Smooth muscle cell (in vitro differentiated cells): ENCODE measurements around the gene DDX27. TPM values are rescaled to one million over a fixed set of nuclear protein-coding genes. Genes with fewer than 3 reads are reported as not detected.

Experiments
- polyA plus RNA-seq: library from polyadenylated mRNA; unstranded; fragments of >200 nt; fragmentation: Nextera tagmentation; extraction: Ambion mirVana; gene quantifications from 2 replicates; pipeline ENCODE4 v1.2.1, GENCODE V29; 2016
- small RNA-seq: library from RNA; depleted of rRNA; stranded (forward); fragments of <200 nt; gene quantifications from one replicate; pipeline ENCODE3, GENCODE V24; 2014
- total RNA-seq: library from RNA; depleted of rRNA; stranded (reverse); fragments of >200 nt; gene quantifications from 2 replicates; pipeline ENCODE4 v1.2.3, GENCODE V29; 2014

The DDX27 gene
- total and polyA plus RNA-seq, 2 experiments from 2014 or later: 19.6 to 28.3 TPM

Small RNA genes within 50 kb of the gene (small RNA-seq; reads per million reads assigned to genes)
- gene SNORD12B (15,854 reads per million, percentile 100 among the genes with 10 or more reads in this experiment), gene SNORD12C (4,351 reads per million, percentile 100 among the genes with 10 or more reads in this experiment)

Other genes starting within 250 kb of the DDX27 start
- gene CSE1L, start 173.1 kb upstream of the DDX27 start, total RNA-seq: 92.5 and 98.6 TPM in 2 replicates
- gene CSE1L, start 173.1 kb upstream of the DDX27 start, polyA plus RNA-seq: 31.5 and 42.0 TPM in 2 replicates
- 42.2 and 44.7 TPM in 2 replicates for gene STAU1, start 31.1 kb upstream of the DDX27 start, total RNA-seq
- gene STAU1, start 31.1 kb upstream of the DDX27 start, polyA plus RNA-seq: 45.1 and 48.2 TPM in 2 replicates
- gene ZNFX1, start 58.6 kb downstream of the DDX27 start, total RNA-seq: 15.9 and 17.4 TPM in 2 replicates
- 16.4 and 18.0 TPM in 2 replicates for gene ZNFX1, start 58.6 kb downstream of the DDX27 start, polyA plus RNA-seq